IMR-90 (cell line): Measurements from ENCODE around the gene PLCB3. TPM values are rescaled to one million over a fixed set of nuclear protein-coding genes. Genes with fewer than 3 reads are reported as not detected.

Experiments used
- ATAC-seq: fragments of 200-7000 bp; cut with Tn5 transposase; 2 replicates; pipeline ENCODE4 v1.9.1; 2020; ENCODE audit warnings: low read depth, mild to moderate bottlenecking, moderate library complexity
- BruUV-seq: library from RNA; stranded (reverse); fragments of 400-500 nt; replicated peaks from 2 replicates; lab custom pipeline; 2021; lab: Mats Ljungman, UMichigan
- CTCF ChIA-PET: fragments of 300-600 bp; formaldehyde crosslinking; extraction: SDS; loops from one replicate; lab custom pipeline; 2021; ENCODE audit warnings: antibody characterized with exemption; lab: Yijun Ruan, JAX
- POLR2A ChIA-PET: fragments of 300-600 bp; sonication (Branson Sonifier 250); formaldehyde crosslinking; loops from one replicate; lab custom pipeline; 2022; ENCODE audit warnings: antibody characterized with exemption; ENCODE audit not compliant: unreplicated experiment; lab: Charles Lee
- DNase-seq: peaks from one replicate; pipeline ENCODE4 v3.0.0; 2013
- H2AFZ ChIP-seq: replicated peaks from 2 replicates; pipeline ENCODE3; 2013; ENCODE audit warnings: low read length, mild to moderate bottlenecking; ENCODE audit not compliant: poor library complexity
- H2AK5ac ChIP-seq: 2 replicates; pipeline ENCODE4 v1.6.1; 2013; ENCODE audit warnings: low read depth, low read length, inconsistent platforms
- H2AK9ac ChIP-seq: replicated peaks from 2 replicates; pipeline ENCODE3; 2013; ENCODE audit warnings: mild to moderate bottlenecking, low read depth, low read length, moderate library complexity; ENCODE audit not compliant: poor library complexity
- H2BK120ac ChIP-seq: 2 replicates; pipeline ENCODE4 v1.6.1; 2013; ENCODE audit warnings: low read depth, low read length, inconsistent platforms
- H2BK15ac ChIP-seq: 3 replicates; pipeline ENCODE4 v1.6.1; 2013; ENCODE audit warnings: low read depth, low read length, inconsistent platforms
- H2BK20ac ChIP-seq: 2 replicates; pipeline ENCODE4 v1.6.1; 2013; ENCODE audit warnings: low read depth, mild to moderate bottlenecking, inconsistent platforms, low read length, moderate library complexity
- H2BK5ac ChIP-seq: 2 replicates; pipeline ENCODE4 v1.6.1; 2013; ENCODE audit warnings: mild to moderate bottlenecking, low read depth, low read length, inconsistent platforms; ENCODE audit not compliant: poor library complexity, severe bottlenecking
- H3K14ac ChIP-seq: replicated peaks from 2 replicates; pipeline ENCODE4 v1.6.1; 2013; ENCODE audit warnings: low read depth, low read length, inconsistent platforms
- H3K18ac ChIP-seq: 2 replicates; pipeline ENCODE4 v1.6.1; 2013; ENCODE audit warnings: low read depth, low read length, control low read depth
- H3K23ac ChIP-seq: 2 replicates; pipeline ENCODE4 v1.6.1; 2013; ENCODE audit warnings: low read depth, low read length, inconsistent platforms
- H3K27ac ChIP-seq: 2 replicates; pipeline ENCODE4 v1.5.1; 2013; ENCODE audit warnings: mild to moderate bottlenecking, control low read depth, low read length; ENCODE audit not compliant: insufficient read depth
- H3K27me3 ChIP-seq: 2 replicates; pipeline ENCODE4 v1.6.1; 2013; ENCODE audit warnings: low read length; ENCODE audit not compliant: control insufficient read depth, insufficient read depth
- H3K36me3 ChIP-seq: 2 replicates; pipeline ENCODE4 v1.6.1; 2013; ENCODE audit warnings: low read length, mixed read lengths; ENCODE audit not compliant: control insufficient read depth, insufficient read depth
- H3K4ac ChIP-seq: 2 replicates; pipeline ENCODE4 v1.6.1; 2013; ENCODE audit warnings: low read depth, low read length, inconsistent platforms
- H3K4me1 ChIP-seq: 2 replicates; pipeline ENCODE4 v1.6.1; 2013; ENCODE audit warnings: low read length, mixed read lengths; ENCODE audit not compliant: control insufficient read depth, insufficient read depth
- H3K4me2 ChIP-seq: 2 replicates; pipeline ENCODE4 v1.6.1; 2013; ENCODE audit warnings: low read depth, mild to moderate bottlenecking, control low read depth, low read length, moderate library complexity
- H3K4me3 ChIP-seq: 2 replicates; pipeline ENCODE4 v1.5.1; 2013; ENCODE audit warnings: low read depth, mild to moderate bottlenecking, control low read depth, low read length, moderate library complexity; ENCODE audit not compliant: insufficient read depth
- H3K56ac ChIP-seq: 2 replicates; pipeline ENCODE4 v1.6.1; 2013; ENCODE audit warnings: low read length, inconsistent platforms; ENCODE audit not compliant: insufficient read depth; ENCODE audit errors: extremely low read depth
- H3K79me1 ChIP-seq, 2 experiments: 2 replicates each; pipeline ENCODE4 v1.6.1; 2013; ENCODE audit warnings: low read length in 2 of 2, inconsistent platforms in 1 of 2, low read depth in 1 of 2
- H3K9ac ChIP-seq: 2 replicates; pipeline ENCODE4 v1.6.1; 2013; ENCODE audit warnings: low read depth, low read length, control low read depth
- H3K9me1 ChIP-seq: 2 replicates; pipeline ENCODE4 v1.6.1; 2013; ENCODE audit warnings: low read length, inconsistent platforms; ENCODE audit not compliant: insufficient read depth
- H3K9me3 ChIP-seq: 2 replicates; pipeline ENCODE4 v1.6.1; 2013; ENCODE audit warnings: low read length; ENCODE audit not compliant: control insufficient read depth, insufficient read depth
- H4K20me1 ChIP-seq: 2 replicates; pipeline ENCODE4 v1.6.1; 2013; ENCODE audit warnings: low read length, inconsistent platforms; ENCODE audit not compliant: insufficient read depth
- H4K5ac ChIP-seq: 2 replicates; pipeline ENCODE4 v1.6.1; 2013; ENCODE audit warnings: mild to moderate bottlenecking, low read depth, low read length, control low read depth
- H4K8ac ChIP-seq, 2 experiments: 2 replicates each; pipeline ENCODE4 v1.6.1; 2013; ENCODE audit warnings: low read depth in 2 of 2, low read length in 2 of 2, control low read depth in 1 of 2, inconsistent platforms in 1 of 2
- H4K91ac ChIP-seq: 2 replicates; pipeline ENCODE4 v1.6.1; 2013; ENCODE audit warnings: low read depth, low read length, inconsistent platforms; ENCODE audit not compliant: insufficient read depth
- BHLHE40 ChIP-seq: fragments of 150-350 bp; IDR thresholded peaks from 2 replicates; pipeline ENCODE4 v1.6.1; 2016; ENCODE audit warnings: mild to moderate bottlenecking, low read depth, low read length
- ELK1 ChIP-seq: fragments of 150-350 bp; IDR thresholded peaks from 2 replicates; pipeline ENCODE4 v1.6.1; 2016; ENCODE audit warnings: low read depth, mild to moderate bottlenecking, low read length, moderate library complexity, borderline replicate concordance
- FOS ChIP-seq: fragments of 150-350 bp; IDR thresholded peaks from 2 replicates; pipeline ENCODE4 v1.6.1; 2016; ENCODE audit warnings: low read depth, low read length
- MAFK ChIP-seq: IDR thresholded peaks from 2 replicates; pipeline ENCODE4 v1.6.1; 2012; ENCODE audit warnings: low read depth, low read length, improper control_type of control experiment
- NFE2L2 ChIP-seq: fragments of 150-350 bp; IDR thresholded peaks from 2 replicates; pipeline ENCODE4 v1.6.1; 2016; ENCODE audit warnings: low read depth, mild to moderate bottlenecking, low read length
- RAD21 ChIP-seq: IDR thresholded peaks from 2 replicates; pipeline ENCODE4 v1.6.1; 2012; ENCODE audit warnings: low read length, improper control_type of control experiment
- RCOR1 ChIP-seq: IDR thresholded peaks from 2 replicates; pipeline ENCODE4 v1.6.1; 2012; ENCODE audit warnings: mild to moderate bottlenecking, low read length, improper control_type of control experiment; ENCODE audit not compliant: insufficient replicate concordance
- SMC3 ChIP-seq: fragments of 150-350 bp; IDR thresholded peaks from 2 replicates; pipeline ENCODE4 v1.6.1; 2016; ENCODE audit warnings: low read depth, mild to moderate bottlenecking, antibody characterized with exemption, low read length, moderate library complexity
- WGBS, 2 experiments: methylation state at CpG; one replicate each; pipeline versions ENCODE4 v1.1.5 to v1.1.7; 2013; ENCODE audit warnings: missing lambda C conversion rate in 2 of 2; ENCODE audit not compliant: insufficient read length in 1 of 2; ENCODE audit errors: extremely low coverage in 2 of 2; 5-methylcytosine and 5-hydroxymethylcytosine counted together
- dilution Hi-C: fragments of 300-500 bp; cut with HindIII; formaldehyde crosslinking; loops from one replicate; pipeline ENCODE4 v1.14.3; 2018; ENCODE audit warnings: low sequenced_read_pairs; ENCODE audit not compliant: unreplicated experiment
- in situ Hi-C: fragments of 300-500 bp; cut with MboI; formaldehyde crosslinking; loops from 3 replicates; pipeline ENCODE4 v1.14.3; 2019; ENCODE audit warnings: low sequenced_read_pairs, inconsistent platforms, mixed read lengths
- intact Hi-C: fragments of 100-400 bp; cut with micrococcal nuclease; formaldehyde crosslinking; loops from 2 replicates; pipeline ENCODE4 v1.10.0; 2022
- polyA plus RNA-seq, 3 experiments: library from polyadenylated mRNA; depleted of rRNA; stranded (reverse); fragments of >200 nt; gene quantifications; 2 replicates each; pipeline ENCODE4 v1.2.3, GENCODE V29; 2012; ENCODE audit warnings: low replicate concordance in 1 of 3
- total RNA-seq: library from RNA; depleted of rRNA; stranded (reverse); fragments of >200 nt; gene quantifications from 2 replicates; pipeline ENCODE4 v1.2.3, GENCODE V29; 2012

The PLCB3 gene
- total and polyA plus RNA-seq, 2 of the 4 experiments (the other 2 are of a cell fraction), result 23.9 to 24.9 TPM

GRCh38 chr11:64243236-64243854, 8.0 kb upstream of the PLCB3 start (continued):
- TF ChIP-seq ELK1, result no peak

- WGBS, 2 experiments, result no CpG with 5 or more reads among the region's 5 CpGs
- Histone ChIP-seq H3K4ac (no peak overlapping the region), H2BK15ac (no peak overlapping the region), H2AK5ac (no peak overlapping the region), H3K18ac (no peak overlapping the region), H3K4me3 (no peak overlapping the region), H3K4me2 (no peak overlapping the region), H3K79me1 (peaks cover 18 to 40% of the 10 kb centered on the region in 2 experiments; a peak in 3 of 4 replicates), H2BK20ac (no peak overlapping the region), H2AFZ (no peak overlapping the region), H3K9me3 (no peaks in the 10 kb centered on the region), H3K9ac (no peak overlapping the region), H3K27ac (no peak overlapping the region), H3K14ac (no peak overlapping the region), H3K56ac (no peak overlapping the region), H3K9me1 (peaks cover 14% of the 10 kb centered on the region), H2BK120ac (no peak overlapping the region), H4K8ac (no peak overlapping the region), H3K4me1 (peaks cover 13% of the 10 kb centered on the region), H3K36me3 (peaks cover 12% of the 10 kb centered on the region), H4K91ac (no peak overlapping the region), H2AK9ac (peak overlapping the region; percentile 9), H3K23ac (no peak overlapping the region), H2BK5ac (no peak overlapping the region), H4K20me1 (peaks cover 26% of the 10 kb centered on the region), H4K5ac (no peak overlapping the region), H3K27me3 (no peaks in the 10 kb centered on the region)
- ChIA-PET POLR2A (no interaction called here), CTCF (no interaction called here)
- TF ChIP-seq ELK1, result no peak
- TF ChIP-seq RCOR1, result no peak
- TF ChIP-seq NFE2L2, result no peak
- no peak for TF ChIP-seq SMC3
- TF ChIP-seq RAD21, result no peak
- TF ChIP-seq MAFK, result no peak
- TF ChIP-seq FOS, result no peak
- TF ChIP-seq BHLHE40, result no peak
- ATAC-seq (no peak), DNase-seq (no peak)
- dilution Hi-C loops, result no loop called here
- no TSS peak for BruUV-seq
- in situ Hi-C loops, result no loop called here
- intact Hi-C loops, result no loop called here
These were observed 7.2 kb upstream of the PLCB3 start for GRCh38 chr11:64244107-64244506.
